ENCODE results near the gene OR52D1.

OR52D1 gene

DNA sequence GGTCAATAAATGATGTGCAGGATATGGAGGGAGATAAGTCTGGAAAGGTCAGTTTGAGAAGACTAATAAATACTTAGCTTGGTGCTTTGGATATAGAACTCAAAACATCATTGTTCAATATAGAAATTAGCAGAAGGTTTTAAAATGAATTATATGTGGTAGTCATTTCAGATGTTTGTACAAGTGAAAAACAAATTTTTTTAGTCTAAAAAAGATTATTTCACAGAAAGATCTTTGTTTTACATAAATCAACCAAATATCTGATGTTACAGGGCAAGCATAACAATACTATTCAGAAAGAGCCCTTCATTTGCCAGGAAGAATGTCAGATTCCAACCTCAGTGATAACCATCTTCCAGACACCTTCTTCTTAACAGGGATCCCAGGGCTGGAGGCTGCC is at the start of gene OR52D1:
Gene OR52D1, plus strand, starts transcription at position 301 of the 400 bp plus-strand sequence. Its CDS starts 22 bp downstream, at position 323.
- Histone ChIP-seq H3K4me3 (no peak within 1 kb of the TSS), H3K27ac (no peak within 1 kb of the TSS)
- TF ChIP-seq, protein P1, sequence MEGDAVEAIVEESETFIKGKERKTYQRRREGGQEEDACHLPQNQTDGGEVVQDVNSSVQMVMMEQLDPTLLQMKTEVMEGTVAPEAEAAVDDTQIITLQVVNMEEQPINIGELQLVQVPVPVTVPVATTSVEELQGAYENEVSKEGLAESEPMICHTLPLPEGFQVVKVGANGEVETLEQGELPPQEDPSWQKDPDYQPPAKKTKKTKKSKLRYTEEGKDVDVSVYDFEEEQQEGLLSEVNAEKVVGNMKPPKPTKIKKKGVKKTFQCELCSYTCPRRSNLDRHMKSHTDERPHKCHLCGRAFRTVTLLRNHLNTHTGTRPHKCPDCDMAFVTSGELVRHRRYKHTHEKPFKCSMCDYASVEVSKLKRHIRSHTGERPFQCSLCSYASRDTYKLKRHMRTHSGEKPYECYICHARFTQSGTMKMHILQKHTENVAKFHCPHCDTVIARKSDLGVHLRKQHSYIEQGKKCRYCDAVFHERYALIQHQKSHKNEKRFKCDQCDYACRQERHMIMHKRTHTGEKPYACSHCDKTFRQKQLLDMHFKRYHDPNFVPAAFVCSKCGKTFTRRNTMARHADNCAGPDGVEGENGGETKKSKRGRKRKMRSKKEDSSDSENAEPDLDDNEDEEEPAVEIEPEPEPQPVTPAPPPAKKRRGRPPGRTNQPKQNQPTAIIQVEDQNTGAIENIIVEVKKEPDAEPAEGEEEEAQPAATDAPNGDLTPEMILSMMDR (IDR thresholded peaks at IDR 0.05) = no peak
- DNase-seq (ENCODE audit: low spot score) = no peak

GRCh38 chr11:5441414-5441813 is 47.1 kb upstream of the OR52D1 start, which contains the start of gene OR51I1:
Gene OR51I1 (minus strand): TSS chr11:5441514. CDS start chr11:5441514, 0 bp downstream.
- TF ChIP-seq, protein P1 (IDR thresholded peaks at IDR 0.05) = no peak
- H3K4me3 ChIP-seq = no peak within 1 kb of the TSS
- no peak within 1 kb of the TSS for H3K27ac ChIP-seq
- DNase-seq (ENCODE audit: low spot score) = no peak

GRCh38 chr11:5443835-5444393 is 44.6 kb upstream of the OR52D1 start:
- TF ChIP-seq, protein P1 (IDR thresholded peaks at IDR 0.05) = no peak
- no peak for DNase-seq (ENCODE audit: low spot score)
- Histone ChIP-seq H3K4me3 (no peak overlapping the region), H3K27ac (no peak overlapping the region)

DNA sequence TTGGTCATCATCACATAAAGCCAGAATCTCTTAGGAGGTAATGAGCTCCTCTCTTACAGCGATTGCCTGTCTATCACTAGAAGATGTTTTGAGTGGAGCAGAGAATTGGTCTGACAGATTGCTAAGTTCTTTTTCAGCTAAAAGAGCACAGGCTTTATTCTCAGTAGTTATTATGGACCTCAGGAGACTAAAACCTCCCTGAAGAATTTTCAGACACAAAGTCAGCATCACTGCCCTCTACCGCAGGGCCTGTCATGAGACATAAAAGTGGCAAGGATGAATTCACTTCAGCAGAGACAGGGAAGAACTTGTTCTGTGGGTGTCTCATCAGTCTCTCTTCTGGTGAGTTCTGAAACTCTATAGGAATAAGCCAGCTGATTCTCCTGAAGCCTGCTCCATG is 39.5 kb upstream of the OR52D1 start, which contains the start of gene OR51I2:
Gene OR51I2, plus strand, starts transcription at position 301 of the 400 bp plus-strand sequence. CDS start 4,166 bp downstream, outside the sequence.
- Histone ChIP-seq H3K27ac (no peak within 1 kb of the TSS), H3K4me3 (no peak within 1 kb of the TSS)
- TF ChIP-seq, protein P1 (IDR thresholded peaks at IDR 0.05) = no peak
- no peak for DNase-seq (ENCODE audit: low spot score)

- Histone ChIP-seq H3K27ac (no peak overlapping the region), H3K4me3 (no peak overlapping the region)
- no peak for DNase-seq (ENCODE audit: low spot score)
- TF ChIP-seq, protein P1 (IDR thresholded peaks at IDR 0.05) = no peak
Measured at GRCh38 chr11:5449432-5449831, 39.1 kb upstream of the OR52D1 start.

- DNase-seq (ENCODE audit: low spot score) = no peak
- TF ChIP-seq, protein P1 (IDR thresholded peaks at IDR 0.05) = no peak
- Histone ChIP-seq H3K27ac (no peak overlapping the region), H3K4me3 (no peak overlapping the region)
Measured at GRCh38 chr11:5460983-5461621, 27.4 kb upstream of the OR52D1 start.

DNA sequence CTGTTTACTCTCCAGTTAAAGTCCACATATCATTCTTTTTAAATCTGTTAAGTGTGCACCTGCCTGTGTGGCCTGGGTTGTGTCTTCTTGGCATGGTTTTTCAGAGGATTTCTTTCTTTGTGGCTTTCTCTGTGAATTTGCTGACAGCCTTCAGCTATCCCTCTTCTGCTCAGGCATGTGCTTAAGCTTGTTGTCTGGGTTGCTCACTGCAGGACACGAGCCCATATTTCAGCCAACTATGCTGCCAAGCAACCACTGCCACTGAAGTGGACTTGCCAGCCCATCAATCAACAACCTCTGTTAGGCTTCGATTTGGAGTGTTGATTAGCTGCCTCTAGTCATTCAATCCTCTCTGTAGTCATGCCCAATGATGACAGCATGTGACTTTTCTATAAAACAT is 21.0 kb upstream of the OR52D1 start:
- no peak overlapping the region for H3K27ac ChIP-seq
- TF ChIP-seq, protein P1 (IDR thresholded peaks at IDR 0.05) = no peak
- no peak for DNase-seq (ENCODE audit: low spot score)
- H3K4me3 ChIP-seq = no peak overlapping the region

Data from coronary artery (tissue), 2 donors.